Pulmonary artery endothelial cell (primary cell): ENCODE measurements around the gene ATG7. TPM values are rescaled to one million over a fixed set of nuclear protein-coding genes. Genes with fewer than 3 reads are reported as not detected.

Source experiments
- DNase-seq: peaks from one replicate; pipeline ENCODE4 v3.0.0-alpha.2; 2011; ENCODE audit warnings: low read depth, low spot score
- total RNA-seq: library from RNA; depleted of rRNA; stranded (reverse); fragments of >200 nt; gene quantifications from 2 replicates; pipeline ENCODE4 v1.2.3, GENCODE V29; 2014

ATG7 gene
- total RNA-seq, 1 donor from 2014 or later: 52.4 TPM

DNA sequence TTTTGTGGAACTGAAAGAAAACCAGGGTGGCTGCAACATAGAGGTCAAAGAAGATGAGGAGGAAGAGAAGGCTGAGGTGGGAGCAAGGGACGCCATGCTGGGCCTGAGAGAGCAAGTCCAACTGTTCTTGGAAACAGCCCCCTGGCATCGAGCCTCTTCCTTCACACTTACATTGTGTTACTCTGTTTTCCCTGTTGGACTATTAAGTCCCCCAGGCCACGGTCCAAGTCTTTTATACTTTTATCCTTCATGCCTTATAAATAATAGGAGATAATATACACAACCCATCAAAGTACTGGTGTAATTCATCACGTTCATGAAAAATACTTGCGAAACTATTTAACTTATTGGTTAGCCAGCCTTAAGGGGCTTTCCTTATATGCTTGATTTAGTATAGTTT lies 79.3 kb downstream of the ATG7 start:
- no peak for DNase-seq

DNA sequence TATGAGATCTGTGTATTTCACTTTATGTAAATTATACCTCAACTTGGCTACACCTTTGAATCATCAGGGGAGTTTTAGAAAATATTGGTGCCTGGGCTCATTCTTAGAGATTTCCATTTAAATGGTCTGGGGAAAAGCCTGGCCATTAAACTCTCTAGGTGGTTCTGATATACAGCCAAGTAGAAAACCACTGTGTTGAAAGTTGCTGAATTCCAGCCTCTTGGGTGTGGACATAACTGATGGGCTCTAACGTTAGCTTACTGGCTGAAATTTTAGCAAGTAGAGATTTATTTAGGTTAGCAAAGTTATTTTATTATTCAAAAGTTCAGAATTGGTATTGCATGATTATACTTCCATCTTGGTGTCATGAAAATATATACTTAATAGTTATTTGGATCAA lies 84.1 kb downstream of the ATG7 start:
- no peak for DNase-seq

DNA sequence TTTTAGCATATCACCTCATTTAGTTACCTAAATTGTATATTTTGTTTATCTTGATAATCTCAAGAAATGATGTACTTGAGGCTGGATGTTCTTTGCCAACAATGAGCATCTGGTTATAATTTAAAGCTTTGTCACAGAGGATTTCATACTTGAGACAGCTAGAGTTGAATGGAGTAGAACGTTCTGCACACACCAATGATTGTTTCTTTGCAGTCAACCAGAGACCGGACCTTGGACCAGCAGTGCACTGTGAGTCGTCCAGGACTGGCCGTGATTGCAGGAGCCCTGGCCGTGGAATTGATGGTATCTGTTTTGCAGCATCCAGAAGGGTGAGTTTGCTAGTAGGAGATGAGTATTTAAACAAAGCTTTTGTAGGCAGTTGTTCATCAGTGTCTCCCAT lies 90.4 kb downstream of the ATG7 start:
- DNase-seq: no peak

DNA sequence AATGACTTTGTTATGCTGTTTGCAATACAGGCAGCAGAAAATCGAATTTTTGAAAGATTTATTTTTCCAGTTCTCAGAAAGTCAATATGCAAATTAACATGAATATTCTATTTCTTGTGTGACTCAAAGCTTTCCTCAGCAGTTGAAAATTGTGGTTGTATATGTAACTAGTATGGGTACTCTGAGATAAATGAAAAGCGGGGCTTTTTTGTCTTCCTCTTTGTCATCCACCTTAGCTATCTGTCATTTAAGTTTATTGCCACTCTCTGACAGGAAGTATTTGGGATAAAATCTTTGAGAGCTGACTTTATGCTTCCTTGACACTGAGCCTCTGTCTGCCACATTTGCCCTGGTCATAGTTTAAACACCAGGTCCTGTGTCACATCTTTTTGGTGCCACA lies 91.5 kb downstream of the ATG7 start:
- no peak for DNase-seq

DNA sequence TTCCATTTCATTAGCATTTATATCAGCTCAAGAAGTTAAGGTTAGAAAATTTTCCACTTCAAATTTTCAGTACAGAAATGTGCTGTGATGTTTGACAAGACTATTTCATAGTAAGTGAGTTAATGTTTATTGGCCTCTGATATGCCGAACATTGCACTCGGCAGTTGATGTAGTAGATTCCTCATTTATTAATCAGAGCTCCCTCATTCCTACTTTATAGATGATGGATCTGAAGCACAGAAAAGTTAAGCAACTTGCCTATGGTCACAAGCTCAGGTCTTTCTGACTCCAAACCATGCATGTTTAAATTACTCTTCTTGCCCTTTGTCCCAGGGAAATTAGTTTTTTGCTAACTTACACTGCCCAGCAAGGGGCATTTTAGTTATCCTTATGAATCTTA lies 92.0 kb downstream of the ATG7 start:
- no peak for DNase-seq

DNA sequence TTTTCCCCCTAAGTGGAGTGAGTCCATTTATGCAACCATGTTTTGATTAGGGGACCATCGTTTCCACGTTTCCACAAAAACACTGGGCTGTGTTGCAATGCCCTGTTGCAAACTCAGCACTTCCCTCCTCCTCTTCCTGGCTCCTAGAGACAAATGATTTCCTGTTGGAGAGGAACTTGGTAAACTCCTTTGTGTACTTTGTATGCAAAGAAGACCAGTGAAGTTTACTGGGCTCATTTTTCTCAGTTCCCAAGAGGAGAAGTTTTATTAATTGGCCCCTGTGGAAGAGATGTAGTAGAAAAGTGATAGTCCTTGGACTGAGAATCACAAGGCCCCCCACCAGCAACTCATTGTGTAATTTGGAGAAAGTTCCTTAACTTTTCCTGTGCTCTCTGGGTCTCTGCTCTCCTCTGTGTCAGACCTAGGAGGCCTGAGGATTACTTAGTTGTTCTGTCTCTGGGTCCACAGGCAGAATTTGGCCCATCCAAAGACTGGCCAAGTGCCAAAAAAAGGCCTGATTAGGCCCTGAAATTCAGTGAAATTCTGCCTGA lies 95.0 kb downstream of the ATG7 start:
- peak; percentile 73 for DNase-seq

DNA sequence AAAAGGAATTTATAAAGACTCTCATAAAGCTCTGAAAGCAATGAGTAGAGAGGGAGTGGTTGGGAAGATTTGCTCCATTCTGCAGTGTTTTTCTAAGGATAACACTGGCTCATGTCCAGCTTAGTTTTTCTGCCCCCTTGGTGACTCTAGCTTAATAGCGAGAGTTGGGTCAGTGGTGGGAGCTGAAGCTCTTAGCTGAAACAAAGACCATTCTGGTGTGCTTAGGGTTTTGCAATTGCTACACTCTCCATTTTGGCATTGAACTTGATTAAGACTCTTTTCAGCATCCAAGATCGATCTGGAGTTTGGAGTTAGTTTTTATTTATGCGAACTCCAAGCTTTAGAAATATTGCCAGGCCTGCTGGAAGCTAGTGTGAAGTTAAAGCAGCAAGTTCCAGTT lies 98.0 kb downstream of the ATG7 start:
- DNase-seq: no peak

DNA sequence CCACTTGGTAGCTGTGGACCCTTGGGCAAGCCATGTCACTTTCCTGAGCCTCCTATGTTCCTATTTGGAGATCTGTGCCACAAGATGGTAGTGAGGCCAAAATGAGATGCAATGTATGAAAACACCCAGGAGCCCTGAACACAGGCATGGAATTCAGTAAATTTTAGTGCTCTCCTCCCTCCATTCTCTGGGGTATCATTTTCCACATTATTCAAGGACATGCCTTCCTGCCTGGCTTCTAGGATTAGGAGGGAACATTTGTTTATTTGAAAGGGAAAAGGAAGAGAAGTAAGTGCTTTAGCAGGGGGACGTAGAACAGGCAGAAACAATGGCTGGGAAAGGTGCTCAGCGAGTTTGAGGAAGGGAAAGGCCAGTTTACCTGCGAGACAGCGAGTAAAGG lies 98.8 kb downstream of the ATG7 start:
- no peak for DNase-seq

DNA sequence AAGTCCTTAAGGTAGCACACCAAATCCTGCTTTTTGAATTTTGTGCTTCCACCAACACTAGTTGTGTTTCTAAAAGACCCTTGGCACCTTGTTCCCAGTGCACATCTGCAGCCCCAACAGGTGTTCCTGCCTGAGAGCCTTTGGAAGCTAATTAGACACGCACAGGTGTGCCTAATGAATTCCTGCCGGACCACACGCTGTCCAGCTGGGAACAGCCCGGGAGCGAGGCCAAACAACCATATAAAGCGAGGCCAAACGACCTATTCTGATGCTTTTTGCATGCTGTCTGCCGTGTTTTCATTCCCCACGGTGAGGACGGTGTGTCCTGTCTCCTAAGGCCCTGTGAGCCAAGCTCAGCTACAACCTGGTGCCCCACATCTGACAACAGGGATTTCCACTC lies 99.5 kb downstream of the ATG7 start:
- DNase-seq: no peak

DNA sequence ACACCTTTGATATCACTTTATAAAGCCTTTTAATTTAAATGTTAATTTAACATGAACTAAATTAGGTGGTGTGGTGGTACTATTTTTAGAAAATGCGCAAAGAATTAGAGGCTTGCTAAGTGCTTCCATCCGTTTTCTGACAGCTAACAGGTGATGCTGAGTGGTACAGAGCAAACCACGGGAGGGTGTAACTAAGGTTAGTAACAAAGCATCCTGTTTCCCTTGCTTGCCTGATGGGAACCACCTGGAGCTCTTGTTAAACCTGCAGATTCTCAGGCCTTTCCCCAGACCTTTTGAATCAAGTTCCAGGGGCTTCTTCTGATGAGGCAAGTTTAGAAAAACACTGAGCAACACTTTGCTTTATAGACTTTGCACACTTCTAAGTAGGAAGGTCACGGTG lies 101.0 kb downstream of the ATG7 start:
- no peak for DNase-seq

DNA sequence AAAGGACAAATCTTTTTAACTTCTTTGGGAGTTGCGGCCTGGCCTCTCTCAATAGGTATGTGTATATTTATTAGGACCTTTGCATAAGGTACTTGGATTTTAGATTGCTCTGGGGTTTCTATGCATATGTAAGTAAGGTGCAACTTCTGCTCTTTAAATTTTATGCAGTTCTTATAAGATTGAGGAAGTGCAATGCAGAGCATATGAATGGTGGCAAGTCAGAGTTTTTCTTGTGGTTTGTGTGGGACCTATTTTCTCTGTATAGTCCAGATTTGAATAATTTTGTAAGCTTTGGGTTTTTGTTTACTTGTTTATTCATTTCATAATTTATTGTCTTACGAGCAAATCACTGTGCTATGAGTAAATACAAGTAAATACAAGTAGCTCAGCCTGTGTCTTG lies 101.5 kb downstream of the ATG7 start:
- no peak for DNase-seq

DNA sequence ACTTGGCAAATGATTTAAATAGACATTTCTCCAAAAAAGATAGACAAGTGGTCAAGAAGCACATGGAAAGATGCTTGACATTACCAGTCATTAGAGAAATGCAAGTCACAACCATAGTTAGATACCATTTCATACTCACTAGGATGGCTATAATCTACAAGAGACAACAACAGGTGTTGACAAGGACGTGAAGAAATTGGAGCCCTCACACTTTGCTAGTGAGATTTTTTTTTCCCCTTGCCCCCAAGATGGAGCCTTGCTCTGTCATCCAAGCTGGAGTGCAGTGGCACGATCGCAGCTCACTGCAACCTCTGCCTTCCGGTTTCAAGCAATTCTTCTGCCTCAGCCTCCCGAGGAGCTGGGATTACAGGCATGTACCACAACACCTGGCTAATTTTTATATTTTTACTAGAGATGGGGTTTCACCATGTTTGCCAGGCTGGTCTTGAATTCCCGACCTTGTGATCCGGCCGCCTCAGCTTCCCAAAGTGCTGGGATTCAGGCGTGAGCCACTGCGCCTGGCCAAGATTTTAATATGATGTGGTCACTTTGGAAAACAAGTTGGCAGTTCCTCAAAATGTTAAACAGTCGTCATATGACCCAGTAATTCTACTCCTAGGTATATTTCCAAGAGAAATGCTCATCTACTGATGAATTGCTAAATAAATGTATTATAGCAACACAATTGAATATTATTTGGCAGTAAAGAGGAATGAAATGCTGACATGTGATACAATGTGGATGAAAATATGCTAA lies 103.3 kb downstream of the ATG7 start:
- DNase-seq: no peak

DNA sequence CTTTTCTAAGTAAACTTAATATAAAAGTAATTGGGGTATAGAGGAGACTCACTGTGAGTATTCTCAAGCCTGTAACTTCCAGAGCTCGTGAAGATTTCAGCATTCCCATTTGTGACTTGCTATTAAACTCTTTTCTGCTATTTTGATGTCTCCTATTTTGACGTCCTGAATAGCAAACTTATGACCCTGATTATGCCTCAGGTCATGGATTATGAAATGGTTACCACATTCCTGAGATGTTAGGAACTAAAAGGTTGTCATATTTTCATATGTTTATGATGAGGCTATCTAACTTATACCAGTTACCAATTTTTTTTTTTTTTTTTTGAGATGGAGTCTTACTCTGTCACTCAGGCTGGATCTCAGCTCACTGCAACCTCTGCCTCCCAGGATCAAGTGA lies 105.5 kb downstream of the ATG7 start:
- DNase-seq: no peak

DNA sequence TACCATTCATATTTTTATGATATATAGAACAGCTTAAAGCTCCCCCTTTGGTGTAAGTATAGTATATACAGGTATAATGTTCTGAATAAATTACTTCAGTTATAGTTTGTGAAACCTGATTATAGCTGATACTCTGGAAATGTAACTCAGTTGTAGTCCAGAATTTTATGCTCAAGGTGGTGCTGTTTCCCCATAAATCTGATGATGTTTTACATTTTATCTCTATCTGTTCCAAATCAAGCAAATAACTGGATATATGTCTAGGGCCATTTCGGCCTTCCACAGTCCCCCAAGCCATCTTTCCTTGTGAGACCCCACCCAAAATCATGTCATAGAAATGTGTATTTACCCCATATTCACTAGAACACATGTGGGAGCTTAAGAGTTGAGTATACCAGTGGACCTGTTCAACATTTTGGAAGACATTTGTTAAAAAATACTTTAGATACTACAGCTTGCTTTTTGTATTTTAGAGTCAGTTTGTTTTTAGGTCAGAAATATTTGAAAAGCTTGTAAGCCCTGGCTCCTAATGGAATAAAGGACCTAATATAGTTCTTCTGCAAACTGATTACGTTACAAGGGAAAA lies 107.1 kb downstream of the ATG7 start:
- DNase-seq: peak; percentile 27

DNA sequence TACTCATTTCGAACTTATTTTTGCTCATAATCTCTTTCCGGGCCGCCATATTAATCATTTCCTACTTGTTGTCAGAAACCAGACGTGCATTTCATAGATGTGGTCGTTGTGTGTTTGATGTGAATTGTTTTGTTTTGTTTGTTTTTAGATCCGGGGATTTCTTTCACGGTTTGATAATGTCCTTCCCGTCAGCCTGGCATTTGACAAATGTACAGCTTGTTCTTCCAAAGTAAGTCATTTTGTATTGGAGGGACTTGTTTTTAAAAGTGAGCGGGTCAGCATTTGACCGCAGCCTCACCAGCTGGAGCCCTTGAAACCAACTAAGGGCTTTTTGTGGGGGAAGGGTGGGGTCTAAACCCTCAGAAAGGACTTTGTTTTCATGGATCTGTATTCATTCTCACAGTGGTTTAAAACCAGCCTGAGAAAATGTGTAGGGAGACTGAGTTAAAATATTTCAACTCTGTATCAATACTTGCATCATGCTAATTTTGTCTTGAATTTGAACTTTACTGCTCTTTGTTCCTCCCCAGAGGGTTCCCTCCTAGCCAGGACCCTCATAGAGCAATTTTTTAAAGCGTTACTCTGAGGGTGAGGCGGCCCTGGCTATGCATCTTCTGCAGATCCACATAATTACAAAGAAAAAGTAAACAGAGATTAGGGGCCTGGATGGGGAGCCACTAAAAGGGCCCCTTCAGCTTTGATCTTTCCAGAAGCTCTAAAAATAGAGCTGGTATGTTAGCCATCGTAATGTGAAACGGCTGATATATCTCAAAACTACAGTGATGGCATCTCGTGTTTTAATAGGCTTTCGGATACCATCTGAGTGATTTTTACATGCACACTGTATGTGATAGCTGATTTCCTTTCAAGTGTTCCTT lies 107.9 kb downstream of the ATG7 start:
- peak; percentile 64 for DNase-seq

DNA sequence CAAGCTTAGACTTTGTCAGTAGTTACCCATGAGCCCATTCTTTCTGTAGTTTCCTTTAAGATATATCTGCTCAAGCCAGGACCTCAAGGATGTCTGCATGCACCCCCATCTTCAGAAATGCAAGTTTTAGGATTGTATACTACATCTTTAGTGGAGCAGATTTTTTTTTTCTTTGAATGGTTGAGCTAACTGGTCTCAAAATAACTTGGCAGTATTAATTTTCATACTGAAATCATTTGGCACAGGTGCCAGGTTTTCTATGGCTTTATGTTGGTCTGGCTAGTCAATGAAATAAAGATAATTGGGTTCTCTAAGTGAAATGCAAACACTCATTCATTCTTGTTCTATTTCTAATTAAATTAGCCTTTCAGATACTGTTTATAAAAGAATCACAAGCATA lies 108.9 kb downstream of the ATG7 start:
- DNase-seq: no peak

DNA sequence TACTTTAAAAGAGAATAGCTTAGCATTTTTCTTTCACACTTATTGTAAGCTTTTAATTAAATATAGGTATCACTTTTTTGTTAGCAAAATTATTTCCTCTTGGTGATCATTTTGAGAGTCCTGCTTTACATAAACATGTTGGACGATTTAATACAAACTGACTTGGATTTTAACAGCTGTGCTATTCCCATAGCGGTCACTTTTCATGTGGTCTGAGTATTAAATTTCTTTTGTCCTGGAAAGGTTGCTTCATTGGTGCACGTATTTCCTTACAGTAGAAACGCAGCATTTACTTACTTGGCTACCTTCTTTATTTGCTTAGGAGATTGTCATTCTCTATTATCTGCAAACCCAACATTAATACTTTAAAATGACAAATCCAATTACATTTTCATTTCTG lies 109.4 kb downstream of the ATG7 start:
- DNase-seq: no peak

DNA sequence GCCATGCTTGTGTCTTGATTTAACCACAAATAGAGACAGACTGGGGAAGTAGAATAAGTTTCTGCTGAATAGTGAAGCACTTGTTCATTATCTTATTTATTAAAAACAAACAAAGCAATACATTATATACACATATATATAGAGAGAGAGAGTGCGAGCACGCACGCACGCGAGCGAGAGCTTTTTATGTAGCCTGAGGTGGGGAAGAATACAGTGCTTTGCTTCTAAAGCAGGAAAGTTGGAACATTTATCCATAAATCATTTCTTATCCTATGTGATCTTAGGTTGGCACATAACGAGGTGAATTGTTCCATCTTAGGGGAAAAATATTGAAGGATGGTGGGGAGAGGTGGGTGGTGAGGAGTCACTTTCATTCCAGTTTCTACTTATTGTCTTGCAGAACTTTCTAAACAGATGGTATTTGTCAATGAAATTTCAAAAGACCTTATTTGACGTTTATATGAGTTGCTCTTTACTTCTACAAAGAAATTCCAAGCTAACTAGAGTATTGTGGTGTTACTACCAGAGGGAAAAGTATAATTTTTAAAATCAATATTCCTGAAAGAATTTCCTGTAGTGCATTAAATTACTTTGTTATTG lies 110.0 kb downstream of the ATG7 start:
- DNase-seq: no peak

DNA sequence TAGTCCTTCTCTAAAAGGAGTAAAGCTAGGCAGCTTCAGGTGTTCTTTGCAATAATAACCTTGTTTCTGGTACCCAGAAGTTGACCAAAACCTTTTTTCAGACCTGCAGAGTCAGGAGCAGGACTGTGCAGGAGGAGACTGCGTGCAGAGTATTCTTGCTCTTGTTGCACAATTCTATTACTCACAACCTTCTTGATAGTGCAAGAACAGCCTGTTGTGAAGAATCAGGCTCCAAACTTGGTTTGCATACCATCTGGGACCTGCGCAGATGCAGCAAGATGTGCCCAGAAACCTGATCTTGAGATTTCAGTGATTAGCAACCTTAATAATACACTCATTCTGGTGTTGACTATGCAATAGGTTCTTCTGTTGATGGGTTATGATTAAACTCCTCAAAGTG lies 111.9 kb downstream of the ATG7 start:
- DNase-seq: no peak

DNA sequence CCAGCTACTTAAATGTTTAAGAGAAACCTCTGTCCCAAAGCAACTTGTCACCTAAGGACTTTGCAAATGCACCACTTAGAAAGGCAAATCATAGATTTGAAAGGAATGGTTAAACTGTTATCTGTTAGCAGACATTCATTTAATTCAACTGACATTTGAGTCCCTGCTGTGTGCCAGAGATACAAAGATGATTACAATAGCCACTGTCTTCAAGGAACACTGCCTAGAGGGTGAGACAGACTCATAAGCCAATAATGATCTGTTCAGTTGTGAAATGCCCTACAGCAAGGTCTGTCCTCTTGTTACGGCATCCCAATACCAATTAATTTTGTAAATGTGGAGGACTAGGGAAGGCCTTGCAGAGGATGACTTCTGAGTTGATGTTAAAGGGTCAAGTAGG lies 113.1 kb downstream of the ATG7 start:
- DNase-seq: no peak

DNA sequence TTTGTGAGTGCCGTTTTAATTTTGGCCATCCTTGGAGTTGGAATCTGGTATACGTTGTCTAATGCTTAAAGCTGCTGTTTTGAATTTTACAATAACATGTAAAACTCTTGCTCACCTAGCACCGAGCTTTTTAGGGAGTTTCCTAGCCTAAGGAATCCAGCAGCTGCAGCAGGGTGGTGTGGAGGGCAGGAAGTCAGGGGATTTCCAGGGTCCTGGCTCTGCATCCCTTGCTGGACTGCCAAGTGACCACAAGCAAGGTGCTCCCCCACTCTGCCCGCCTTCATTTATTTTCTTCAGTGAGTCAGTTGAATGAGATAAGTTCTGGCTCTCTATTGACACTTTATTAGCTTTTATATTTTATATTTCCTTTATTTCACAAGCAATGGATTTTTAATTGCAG lies 113.7 kb downstream of the ATG7 start:
- peak; percentile 83 for DNase-seq
